Measurements from ENCODE around the gene GORASP2. TPM values are rescaled to one million over a fixed set of nuclear protein-coding genes. Genes with fewer than 3 reads are reported as not detected.

The GORASP2 gene
- total and polyA plus RNA-seq, 12 donors: 25.6 to 201 (median 85.0) TPM

DNA sequence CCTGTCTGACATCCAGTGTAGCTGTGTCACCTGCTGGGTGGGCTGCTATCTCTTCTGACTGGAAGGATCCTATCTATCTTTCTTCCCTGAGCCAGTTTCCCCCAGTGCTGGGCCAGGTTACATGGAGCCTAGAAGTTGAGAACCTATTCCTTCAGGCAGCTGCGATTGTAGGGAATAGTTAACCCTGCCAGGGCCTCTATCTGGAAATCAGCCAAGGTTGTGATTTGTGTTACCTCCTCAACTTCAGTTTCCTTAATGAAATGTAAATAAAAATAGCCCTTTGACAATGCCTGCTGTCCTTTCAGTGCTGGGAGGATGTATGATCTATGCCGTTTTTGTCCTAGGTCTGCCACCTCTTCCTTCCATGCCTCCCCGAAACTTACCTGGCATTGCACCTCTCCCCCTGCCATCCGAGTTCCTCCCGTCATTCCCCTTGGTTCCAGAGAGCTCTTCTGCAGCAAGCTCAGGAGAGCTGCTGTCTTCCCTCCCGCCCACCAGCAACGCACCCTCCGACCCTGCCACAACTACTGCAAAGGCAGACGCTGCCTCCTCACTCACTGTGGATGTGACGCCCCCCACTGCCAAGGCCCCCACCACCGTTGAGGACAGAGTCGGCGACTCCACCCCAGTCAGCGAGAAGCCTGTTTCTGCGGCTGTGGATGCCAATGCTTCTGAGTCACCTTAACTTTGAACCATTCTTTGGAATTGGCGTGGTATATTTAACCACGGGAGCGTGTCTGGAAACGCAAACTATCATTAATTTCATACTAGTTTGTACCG is 36.6 kb downstream of the GORASP2 start:
- TF ChIP-seq CTCF (IDR thresholded peaks at IDR 0.05) (no peak), POLR2A (IDR thresholded peaks at IDR 0.05) (no peak)
- no peak for DNase-seq
- H3K27me3 ChIP-seq: no peaks in the 10 kb centered on the region
- H3K9me3 ChIP-seq (replicated peaks in 1 of 3): no peaks in the 10 kb centered on the region
- no peak overlapping the region for H3K4me3 ChIP-seq
- H3K27ac ChIP-seq: no peak overlapping the region
- peaks cover 0 to 4% of the 10 kb centered on the region in 2 donors for H3K4me1 ChIP-seq (replicated peaks in 1 of 2)
- intact Hi-C loops (cut with DNase I): no loop called here
- WGBS, 4 donors: 62 to 74% (median 67%) methylated on average over 20 of the region's 20 CpGs
- H3K36me3 ChIP-seq (replicated peaks in 1 of 2): peaks cover 0 to 70% of the 10 kb centered on the region in 2 donors

DNA sequence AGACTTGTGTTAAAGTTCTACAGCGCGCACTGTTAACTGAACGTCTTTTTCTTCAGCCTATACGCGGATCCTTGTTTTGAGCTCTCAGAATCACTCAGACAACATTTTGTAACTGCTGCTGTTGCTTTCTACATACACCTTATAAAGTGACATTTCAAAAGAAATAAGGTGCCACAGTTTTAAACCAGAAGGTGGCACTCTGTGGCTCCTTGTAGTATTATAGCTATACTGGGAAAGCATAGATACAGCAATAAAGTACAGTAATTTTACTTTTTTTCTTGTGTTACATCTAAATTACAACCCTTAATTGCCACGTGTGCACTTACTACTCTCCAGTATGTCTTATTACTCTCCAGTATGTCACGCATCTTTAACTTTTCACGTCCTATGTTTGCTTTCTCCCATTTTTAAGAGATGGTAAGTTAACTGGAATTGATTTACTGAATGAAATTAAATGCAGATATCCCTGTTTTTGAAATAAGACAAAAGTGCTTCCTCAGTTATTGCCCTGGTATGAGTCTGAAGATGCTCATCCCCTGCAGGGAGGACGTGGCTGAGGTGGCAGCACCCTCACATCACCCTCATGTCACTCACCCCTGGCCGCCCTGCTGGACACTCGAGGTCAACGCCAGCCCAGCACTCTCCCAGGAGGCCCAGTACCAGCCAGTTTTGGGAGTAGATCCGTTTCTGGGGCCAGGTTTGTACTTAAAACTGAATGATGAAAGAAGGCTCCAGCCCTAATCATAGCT is 37.8 kb downstream of the GORASP2 start:
- H3K27ac ChIP-seq: no peak overlapping the region
- peaks cover 0 to 60% of the 10 kb centered on the region in 2 donors for H3K36me3 ChIP-seq (replicated peaks in 1 of 2)
- TF ChIP-seq CTCF (IDR thresholded peaks at IDR 0.05): no peak
- no peak for TF ChIP-seq POLR2A (IDR thresholded peaks at IDR 0.05)
- H3K9me3 ChIP-seq (replicated peaks in 1 of 3): no peaks in the 10 kb centered on the region
- no peak overlapping the region for H3K4me3 ChIP-seq
- H3K4me1 ChIP-seq (replicated peaks in 1 of 2): peaks cover 0 to 4% of the 10 kb centered on the region in 2 donors
- intact Hi-C loops (cut with DNase I): no loop called here
- 76 to 83% (median 77%) methylated on average over 13 of the region's 13 CpGs for WGBS, 4 donors
- peak in 1 of 7 donors; percentile 19 for DNase-seq
- no peaks in the 10 kb centered on the region for H3K27me3 ChIP-seq

DNA sequence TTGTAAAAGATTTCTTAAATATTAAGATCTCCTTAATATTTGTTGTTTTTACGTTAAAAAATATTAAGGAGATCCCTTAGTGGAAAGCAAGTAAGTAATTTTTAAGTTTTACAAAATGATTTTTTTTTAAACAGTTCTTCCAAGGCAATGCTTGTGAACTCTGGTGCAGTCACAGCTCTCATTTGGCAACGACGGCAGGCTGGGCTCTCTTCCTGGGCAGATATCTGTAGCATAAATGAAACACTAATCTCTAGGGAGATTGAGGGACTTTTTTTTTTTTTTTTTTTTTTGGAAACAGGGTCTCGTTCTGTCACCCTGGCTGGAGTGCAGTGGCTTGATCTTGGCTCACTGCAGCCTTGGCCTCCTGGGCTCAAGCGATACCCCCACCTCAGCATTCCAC is 38.5 kb downstream of the GORASP2 start:
- DNase-seq: no peak
- Histone ChIP-seq H3K9me3 (replicated peaks in 1 of 3) (no peaks in the 10 kb centered on the region), H3K4me1 (replicated peaks in 1 of 2) (peaks cover 0 to 4% of the 10 kb centered on the region in 2 donors), H3K36me3 (replicated peaks in 1 of 2) (peaks cover 0 to 53% of the 10 kb centered on the region in 2 donors), H3K4me3 (no peak overlapping the region), H3K27me3 (no peaks in the 10 kb centered on the region), H3K27ac (no peak overlapping the region)
- intact Hi-C loops (cut with DNase I): no loop called here
- TF ChIP-seq POLR2A (IDR thresholded peaks at IDR 0.05) (no peak), CTCF (IDR thresholded peaks at IDR 0.05) (no peak)
- WGBS, 4 donors: 74 to 78% (median 75%) methylated on average over 5 of the region's 5 CpGs

DNA sequence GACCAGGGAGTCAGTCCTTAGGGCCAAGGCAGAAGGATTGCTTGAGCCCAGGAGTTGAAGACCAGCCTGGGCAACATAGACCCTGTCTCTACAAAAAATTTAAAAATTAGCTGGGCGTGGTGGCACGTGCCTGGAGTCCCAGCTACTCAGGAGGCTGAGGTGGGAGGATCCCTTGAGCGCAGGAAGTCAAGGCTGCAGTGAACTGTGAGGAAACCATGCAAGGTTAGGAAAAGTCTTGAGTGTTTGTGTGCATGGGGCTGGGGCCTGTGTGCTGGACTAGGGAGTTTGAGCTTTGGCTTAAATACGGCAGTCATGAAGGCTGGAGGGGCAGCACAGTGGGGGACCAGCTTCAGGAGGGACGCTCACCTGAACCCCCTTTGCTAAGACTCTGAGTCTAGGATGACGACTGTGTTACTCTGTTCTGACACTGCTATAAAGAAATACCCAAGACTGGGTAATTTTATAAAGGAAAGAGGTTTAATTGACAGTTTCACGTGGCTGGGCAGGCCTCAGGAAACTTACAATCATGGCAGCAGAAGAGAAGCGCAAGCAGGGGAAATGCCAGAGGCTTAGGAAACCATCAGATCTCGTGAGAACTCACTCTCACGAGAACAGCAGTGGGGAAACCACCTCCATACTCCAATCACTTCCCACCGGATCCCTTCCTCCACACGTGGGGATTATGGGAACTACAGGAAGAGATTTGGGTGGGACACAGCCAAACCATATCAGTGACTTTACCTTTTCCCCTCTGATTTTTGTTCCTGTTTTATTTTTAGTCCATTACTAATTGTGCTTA is 39.4 kb downstream of the GORASP2 start:
- WGBS, 4 donors: 81 to 86% (median 83%) methylated on average over 12 of the region's 12 CpGs
- Histone ChIP-seq H3K27ac (no peak overlapping the region), H3K9me3 (replicated peaks in 1 of 3) (no peaks in the 10 kb centered on the region), H3K36me3 (replicated peaks in 1 of 2) (peaks cover 0 to 47% of the 10 kb centered on the region in 2 donors), H3K4me3 (no peak overlapping the region), H3K27me3 (no peaks in the 10 kb centered on the region), H3K4me1 (replicated peaks in 1 of 2) (peaks cover 0 to 9% of the 10 kb centered on the region in 2 donors)
- TF ChIP-seq POLR2A (IDR thresholded peaks at IDR 0.05) (no peak), CTCF (IDR thresholded peaks at IDR 0.05) (no peak)
- intact Hi-C loops (cut with DNase I): no loop called here
- DNase-seq: no peak

All from adrenal gland (tissue), 12 donors.